Neural cell (in vitro differentiated cells): Measurements from ENCODE around the gene GH1. TPM values are rescaled to one million over a fixed set of nuclear protein-coding genes. Genes with fewer than 3 reads are reported as not detected.

Experiments used
- H2AFZ ChIP-seq: fragments of 200-600, 300-800 bp; sonication (generic), shearing (Covaris generic); 2 replicates; pipeline ENCODE4 v1.6.0; 2014; ENCODE audit warnings: low read depth, mild to moderate bottlenecking, antibody characterized with exemption, low read length, moderate library complexity
- H3F3A ChIP-seq: fragments of 200-600 bp; shearing (Covaris generic); 2 replicates; pipeline ENCODE4 v1.6.1; 2016; ENCODE audit warnings: mild to moderate bottlenecking, moderate library complexity, mixed read lengths, antibody characterized with exemption, low read length; ENCODE audit not compliant: insufficient read depth, poor library complexity, severe bottlenecking
- H3K27ac ChIP-seq: fragments of 200-600, 300-800 bp; sonication (generic), shearing (Covaris generic); 2 replicates; pipeline ENCODE4 v1.5.1; 2014; ENCODE audit warnings: mild to moderate bottlenecking, low read length, moderate library complexity
- H3K27me3 ChIP-seq: fragments of 300-800, 200-600 bp; sonication (generic), shearing (Covaris generic); 2 replicates; pipeline ENCODE4 v1.6.0; 2014; ENCODE audit warnings: mild to moderate bottlenecking, low read depth, low read length, moderate library complexity; ENCODE audit not compliant: insufficient read depth
- H3K36me3 ChIP-seq: fragments of 300-800, 200-600 bp; sonication (generic), shearing (Covaris generic); 2 replicates; pipeline ENCODE4 v1.5.1; 2014; ENCODE audit warnings: mild to moderate bottlenecking, antibody characterized with exemption, low read length, moderate library complexity; ENCODE audit not compliant: insufficient read depth
- H3K4me2 ChIP-seq: fragments of 300-800, 200-600 bp; sonication (generic), shearing (Covaris generic); 2 replicates; pipeline ENCODE4 v1.6.0; 2014; ENCODE audit warnings: mild to moderate bottlenecking, low read length
- H3K4me3 ChIP-seq: fragments of 300-800, 200-600 bp; sonication (generic), shearing (Covaris generic); 2 replicates; pipeline ENCODE4 v1.5.1; 2014; ENCODE audit warnings: mild to moderate bottlenecking, low read length, moderate library complexity
- H3K79me2 ChIP-seq: fragments of 200-600 bp; shearing (Covaris generic); replicated peaks from 2 replicates; pipeline ENCODE4 v1.6.0; 2014; ENCODE audit warnings: mild to moderate bottlenecking, low read length, moderate library complexity; ENCODE audit not compliant: insufficient read depth
- H3K9ac ChIP-seq: fragments of 300-800, 200-600 bp; sonication (generic), shearing (Covaris generic); 2 replicates; pipeline ENCODE4 v1.6.1; 2016; ENCODE audit warnings: mild to moderate bottlenecking, low read length, mixed read lengths
- H3K9me2 ChIP-seq: fragments of 200-600 bp; shearing (Covaris generic); 2 replicates; pipeline ENCODE4 v1.6.1; 2016; ENCODE audit warnings: mild to moderate bottlenecking, low read length, mixed read lengths; ENCODE audit not compliant: insufficient read depth
- H3K9me3 ChIP-seq: fragments of 200-600, 300-800 bp; sonication (generic), shearing (Covaris generic); 2 replicates; pipeline ENCODE4 v1.6.1; 2016; ENCODE audit warnings: mild to moderate bottlenecking, mixed run types, low read length, moderate library complexity, mixed read lengths
- H4K20me1 ChIP-seq: fragments of 200-600 bp; shearing (Covaris generic); 2 replicates; pipeline ENCODE4 v1.6.1; 2016; ENCODE audit warnings: mild to moderate bottlenecking, mixed run types; ENCODE audit not compliant: insufficient read depth
- CTCF ChIP-seq: fragments of 450-650 bp; IDR thresholded peaks from 2 replicates; pipeline ENCODE4 v1.5.1; 2014; ENCODE audit warnings: antibody characterized with exemption, mild to moderate bottlenecking, moderate library complexity; ENCODE audit not compliant: poor library complexity, severe bottlenecking
- EP300 ChIP-seq: fragments of 450-650 bp; conservative IDR thresholded peaks from 2 replicates; pipeline ENCODE4 v1.6.1; 2014; ENCODE audit warnings: antibody characterized with exemption, mild to moderate bottlenecking, moderate library complexity; ENCODE audit not compliant: poor library complexity, severe bottlenecking
- EZH2 ChIP-seq: fragments of 200-600, 300-800 bp; shearing (Covaris generic), sonication (generic); IDR thresholded peaks from 2 replicates; pipeline ENCODE4 v1.6.1; 2014; ENCODE audit warnings: antibody characterized with exemption, low read length, borderline replicate concordance, mild to moderate bottlenecking; ENCODE audit not compliant: insufficient read depth, poor library complexity, severe bottlenecking
- MXI1 ChIP-seq: fragments of 450-650 bp; conservative IDR thresholded peaks from 2 replicates; pipeline ENCODE4 v1.6.1; 2014; ENCODE audit warnings: antibody characterized with exemption, mild to moderate bottlenecking; ENCODE audit not compliant: poor library complexity, severe bottlenecking
- POLR2AphosphoS5 ChIP-seq: IDR thresholded peaks from 2 replicates; pipeline ENCODE4 v1.6.1; 2012
- RAD21 ChIP-seq: fragments of 450-650 bp; conservative IDR thresholded peaks from 2 replicates; pipeline ENCODE4 v1.6.1; 2014; ENCODE audit warnings: antibody characterized with exemption, mild to moderate bottlenecking, moderate library complexity
- REST ChIP-seq: IDR thresholded peaks from 2 replicates; pipeline ENCODE4 v1.6.1; 2012; ENCODE audit warnings: borderline replicate concordance
- SMC3 ChIP-seq: fragments of 450-650 bp; conservative IDR thresholded peaks from 2 replicates; pipeline ENCODE4 v1.6.1; 2014; ENCODE audit warnings: antibody characterized with exemption, mild to moderate bottlenecking, moderate library complexity; ENCODE audit not compliant: poor library complexity
- TAF1 ChIP-seq: IDR thresholded peaks from 2 replicates; pipeline ENCODE4 v1.6.1; 2012; ENCODE audit warnings: low read depth
- polyA plus RNA-seq: library from polyadenylated mRNA; depleted of rRNA; stranded (reverse); fragments of >200 nt; gene quantifications from 2 replicates; pipeline ENCODE4 v1.2.3, GENCODE V29; 2014

GH1 gene
- polyA plus RNA-seq, 1 donor from 2014 or later, result not detected

GRCh38 chr17:63955791-63956190, 37.2 kb upstream of the GH1 start:
- H3K9ac ChIP-seq, result no peak overlapping the region
- no peaks in the 10 kb centered on the region for H3K27me3 ChIP-seq
- H3K79me2 ChIP-seq, result no peaks in the 10 kb centered on the region
- no peaks in the 10 kb centered on the region for H4K20me1 ChIP-seq
- TF ChIP-seq EZH2, result no peak
- TF ChIP-seq CTCF, result no peak
- no peak for TF ChIP-seq MXI1
- TF ChIP-seq EP300, result no peak
- no peak for TF ChIP-seq TAF1
- TF ChIP-seq SMC3, result no peak
- H3K9me2 ChIP-seq, result no peaks in the 10 kb centered on the region
- H3K36me3 ChIP-seq, result no peaks in the 10 kb centered on the region
- no peak overlapping the region for H3K27ac ChIP-seq
- no peak overlapping the region for H3K4me2 ChIP-seq
- H3F3A ChIP-seq, result no peaks in the 10 kb centered on the region
- no peak overlapping the region for H2AFZ ChIP-seq
- H3K4me3 ChIP-seq, result no peak overlapping the region
- no peaks in the 10 kb centered on the region for H3K9me3 ChIP-seq

- Histone ChIP-seq H3K27me3 (no peaks in the 10 kb centered on the region), H3K4me2 (no peak overlapping the region), H3K9ac (no peak overlapping the region), H2AFZ (no peak overlapping the region), H3F3A (no peaks in the 10 kb centered on the region), H3K36me3 (no peaks in the 10 kb centered on the region), H4K20me1 (no peaks in the 10 kb centered on the region), H3K79me2 (no peaks in the 10 kb centered on the region), H3K9me3 (no peaks in the 10 kb centered on the region), H3K27ac (no peak overlapping the region), H3K9me2 (no peaks in the 10 kb centered on the region), H3K4me3 (no peak overlapping the region)
- TF ChIP-seq EP300, result no peak
- TF ChIP-seq EZH2, result no peak
- TF ChIP-seq REST, result no peak
- TF ChIP-seq TAF1, result no peak
- no peak for TF ChIP-seq MXI1
- no peak for TF ChIP-seq RAD21
- no peak for TF ChIP-seq CTCF
- TF ChIP-seq SMC3, result no peak
- TF ChIP-seq POLR2AphosphoS5, result no peak
Observed at GRCh38 chr17:63955232-63955631, 36.6 kb upstream of the GH1 start.
